HepG2 (cell line): ENCODE measurements around the gene PDGFA. TPM values are rescaled to one million over a fixed set of nuclear protein-coding genes. Genes with fewer than 3 reads are reported as not detected.

ENCODE experiments used
- ATAC-seq: fragments of 200-7000 bp; cut with Tn5 transposase; 3 replicates; pipeline ENCODE4 v1.9.1; 2020; ENCODE audit warnings: mild to moderate bottlenecking, moderate library complexity
- BruUV-seq: library from RNA; stranded (reverse); fragments of 400-500 nt; replicated peaks from 2 replicates; lab custom pipeline; 2021; lab: Mats Ljungman, UMichigan
- CTCF ChIA-PET: fragments of 300-600 bp; formaldehyde crosslinking; extraction: SDS; loops from one replicate; lab custom pipeline; 2021; ENCODE audit warnings: low total read pairs, inconsistent platforms, low intra/inter-chr PET ratio; lab: Yijun Ruan, JAX
- POLR2A ChIA-PET: fragments of 350-600 bp; sonication (Branson Sonifier 250); formaldehyde crosslinking; loops from one replicate; lab custom pipeline; 2020; ENCODE audit warnings: antibody characterized with exemption, inconsistent platforms; lab: Yijun Ruan, JAX
- DNase-seq: peaks from one replicate; pipeline ENCODE4 v3.0.0-alpha.2; 2015; ENCODE audit warnings: low spot score
- FAIRE-seq: peaks from 3 replicates; lab custom pipeline; 2011; peaks lifted over from hg19 to GRCh38; lab: Jason Lieb, UNC
- H2AFZ ChIP-seq: one replicate; pipeline ENCODE4 v1.6.1; 2011; ENCODE audit warnings: low read length, inconsistent platforms
- H3K27ac ChIP-seq: fragments of 300-600 bp; 3 replicates; pipeline ENCODE4 v1.8.0; 2011; ENCODE audit warnings: mixed run types, mild to moderate bottlenecking, mixed read lengths, low read length, inconsistent platforms; ENCODE audit not compliant: insufficient read depth; ENCODE audit errors: extremely low read length
- H3K27me3 ChIP-seq, 2 experiments: fragments of 200-600 bp in 1 of 2; 2 replicates in 1 of 2; 3 replicates in 1 of 2; pipeline versions ENCODE4 v1.6.0 to v1.8.0; 2011; ENCODE audit warnings: low read length in 2 of 2, mild to moderate bottlenecking in 2 of 2, moderate library complexity in 2 of 2, inconsistent platforms in 1 of 2; ENCODE audit not compliant: insufficient read depth in 2 of 2, control insufficient read depth in 1 of 2
- H3K36me3 ChIP-seq, 2 experiments: fragments of 200-600 bp in 1 of 2; replicated peaks in 1 of 2; 2 replicates in 1 of 2; 3 replicates in 1 of 2; pipeline versions ENCODE4 v1.5.1 to v1.8.0; 2011; ENCODE audit warnings: low read length in 2 of 2, inconsistent platforms in 1 of 2; ENCODE audit not compliant: insufficient read depth in 2 of 2, control insufficient read depth in 1 of 2
- H3K4me1 ChIP-seq: 2 replicates; pipeline ENCODE4 v1.5.1; 2012; ENCODE audit warnings: low read length, inconsistent platforms; ENCODE audit not compliant: insufficient read depth
- H3K4me2 ChIP-seq: 2 replicates; pipeline ENCODE4 v1.6.0; 2011; ENCODE audit warnings: low read depth, low read length, inconsistent platforms
- H3K4me3 ChIP-seq, 3 experiments: fragments of 200-600 bp in 1 of 3; sonication (generic), shearing (Covaris generic) in 1 of 3; replicated peaks in 1 of 3; 2 replicates each; pipeline ENCODE4 v1.5.1; 2011 to 2016; ENCODE audit warnings: low read length in 3 of 3, inconsistent platforms in 2 of 3, low read depth in 2 of 3, mild to moderate bottlenecking in 2 of 3, control low read depth in 1 of 3, mixed read lengths in 1 of 3; ENCODE audit not compliant: insufficient read depth in 1 of 3
- H3K79me2 ChIP-seq: one replicate; pipeline ENCODE4 v1.6.1; 2011; ENCODE audit warnings: low read length, inconsistent platforms; ENCODE audit not compliant: insufficient read depth
- H3K9ac ChIP-seq: 2 replicates; pipeline ENCODE4 v1.6.0; 2011; ENCODE audit warnings: mild to moderate bottlenecking, low read depth, low read length, inconsistent platforms; ENCODE audit not compliant: insufficient read depth
- H3K9me3 ChIP-seq: 2 replicates; pipeline ENCODE4 v1.5.1; 2012; ENCODE audit warnings: mild to moderate bottlenecking, low read length
- H4K20me1 ChIP-seq: 2 replicates; pipeline ENCODE4 v1.6.0; 2011; ENCODE audit warnings: inconsistent platforms, mild to moderate bottlenecking, low read length, moderate library complexity; ENCODE audit not compliant: insufficient read depth
- CHCHD3 ChIP-seq: sonication (generic); formaldehyde crosslinking; IDR thresholded peaks from 2 replicates; pipeline ENCODE4 v1.8.0; 2022; ENCODE audit warnings: mild to moderate bottlenecking, missing genetic modification reagents, moderate library complexity
- NCOA1 ChIP-seq: sonication (generic); formaldehyde crosslinking; IDR thresholded peaks from 2 replicates; pipeline ENCODE4 v1.9.0; 2021; ENCODE audit warnings: missing genetic modification reagents
- NFYB ChIP-seq: sonication (generic); formaldehyde crosslinking; IDR thresholded peaks from 2 replicates; pipeline ENCODE4 v1.4.0; 2020; ENCODE audit warnings: missing genetic modification reagents
- NR2F1 ChIP-seq, 2 experiments: fragments of 450-650 bp in 1 of 2; formaldehyde crosslinking in 1 of 2; IDR thresholded peaks; 2 replicates each; pipeline versions ENCODE4 v1.5.0 to v1.6.1; 2016 to 2020; ENCODE audit warnings: mild to moderate bottlenecking in 1 of 2, missing compliant biosample characterization in 1 of 2, missing genetic modification reagents in 1 of 2, moderate library complexity in 1 of 2
- NR2F6 ChIP-seq, 2 experiments: IDR thresholded peaks; 2 replicates each; pipeline ENCODE4 v1.6.1; 2016; ENCODE audit warnings: antibody characterized with exemption in 1 of 2, mild to moderate bottlenecking in 1 of 2
- PPARG ChIP-seq: conservative IDR thresholded peaks from 2 replicates; pipeline ENCODE4 v1.6.1; 2016; ENCODE audit warnings: missing biosample characterization, missing genetic modification reagents
- SETDB1 ChIP-seq: sonication (generic); formaldehyde crosslinking; IDR thresholded peaks from 2 replicates; pipeline ENCODE4 v1.5.1; 2020; ENCODE audit warnings: missing genetic modification reagents, mild to moderate bottlenecking, borderline replicate concordance
- SIX1 ChIP-seq: sonication (generic); formaldehyde crosslinking; IDR thresholded peaks from 2 replicates; pipeline ENCODE4 v1.4.0; 2020; ENCODE audit warnings: missing genetic modification reagents, borderline replicate concordance
- ZFYVE20 ChIP-seq: sonication (generic); formaldehyde crosslinking; IDR thresholded peaks from 2 replicates; pipeline ENCODE4 v1.8.0; 2023; ENCODE audit warnings: low read depth, mild to moderate bottlenecking, moderate library complexity, missing genetic modification reagents, borderline replicate concordance
- ZMYM2 ChIP-seq: sonication (generic); formaldehyde crosslinking; IDR thresholded peaks from 2 replicates; pipeline ENCODE4 v1.8.0; 2022; ENCODE audit warnings: mild to moderate bottlenecking, missing genetic modification reagents
- ZMYM4 ChIP-seq: sonication (generic); formaldehyde crosslinking; IDR thresholded peaks from 2 replicates; pipeline ENCODE4 v1.8.1; 2023; ENCODE audit warnings: mild to moderate bottlenecking, missing genetic modification reagents
- ZNF501 ChIP-seq: sonication (generic); formaldehyde crosslinking; IDR thresholded peaks from 2 replicates; pipeline ENCODE4 v1.5.1; 2020; ENCODE audit warnings: mild to moderate bottlenecking, moderate library complexity, missing genetic modification reagents
- ZNF543 ChIP-seq: sonication (generic); formaldehyde crosslinking; IDR thresholded peaks from 2 replicates; pipeline ENCODE4 v1.4.0; 2020; ENCODE audit warnings: mild to moderate bottlenecking, missing genetic modification reagents
- ZNF546 ChIP-seq: sonication (generic); formaldehyde crosslinking; conservative IDR thresholded peaks from 2 replicates; pipeline ENCODE4 v1.8.1; 2023; ENCODE audit warnings: mild to moderate bottlenecking, missing genetic modification reagents
- WGBS: methylation state at CpG from one replicate; pipeline ENCODE4 v1.1.6; 2017; ENCODE audit warnings: low lambda C conversion rate; 5-methylcytosine and 5-hydroxymethylcytosine counted together
- in situ Hi-C: cut with HindIII; loops from 2 replicates; pipeline ENCODE4 v1.10.0; 2017; ENCODE audit warnings: low pct_unique_long_range_greater_than_20kb; ENCODE audit not compliant: extremely low pct_ligation_motif_present
- intact Hi-C: fragments of 100-400 bp; cut with micrococcal nuclease; formaldehyde crosslinking; loops from one replicate; pipeline ENCODE4 v1.10.0; 2022; ENCODE audit not compliant: unreplicated experiment
- polyA plus RNA-seq, 8 experiments: library from polyadenylated mRNA; depleted of rRNA in 3 of 8; stranded (reverse) in 7 of 8; unstranded in 1 of 8; fragments of >200 nt; fragmentation: Illumina TruSeq in 4 of 8; extraction: Trizol in 4 of 8; gene quantifications; 2 replicates each; pipeline versions ENCODE4 v1.2.1 to v1.2.3, GENCODE V29; 2011 to 2016; ENCODE audit warnings: low read depth in 4 of 8, missing spikeins in 1 of 8, mixed read lengths in 1 of 8; ENCODE audit not compliant: insufficient read depth in 1 of 8
- total RNA-seq, 5 experiments: library from RNA; depleted of rRNA; stranded (reverse); fragments of >200 nt; fragmentation: Illumina TruSeq; extraction: Trizol; gene quantifications; 2 replicates each; pipeline ENCODE4 v1.2.3, GENCODE V29; 2016; ENCODE audit warnings: low read depth in 1 of 5
- TF ChIP-seq, protein P1 (sequence below): sonication (generic); formaldehyde crosslinking; IDR thresholded peaks from 2 replicates; pipeline ENCODE4 v1.5.0; 2020; ENCODE audit warnings: missing genetic modification reagents, mild to moderate bottlenecking, borderline replicate concordance
- TF ChIP-seq, protein P2 (sequence below): sonication (generic); formaldehyde crosslinking; IDR thresholded peaks from 2 replicates; pipeline ENCODE4 v1.5.0; 2020; ENCODE audit warnings: missing genetic modification reagents
- TF ChIP-seq, protein P3 (sequence below): sonication (generic); formaldehyde crosslinking; IDR thresholded peaks from 2 replicates; pipeline ENCODE4 v1.5.1; 2020; ENCODE audit warnings: missing genetic modification reagents, mild to moderate bottlenecking, borderline replicate concordance
- TF ChIP-seq, protein P4 (sequence below): IDR thresholded peaks from 2 replicates; pipeline ENCODE4 v1.6.1; 2012; ENCODE audit warnings: low read depth, low read length, improper control_type of control experiment
- TF ChIP-seq, protein P5 (sequence below): sonication (generic); formaldehyde crosslinking; IDR thresholded peaks from 2 replicates; pipeline ENCODE4 v1.8.0; 2022; ENCODE audit warnings: missing genetic modification reagents, mild to moderate bottlenecking, inconsistent platforms, borderline replicate concordance

Gene PDGFA
- total and polyA plus RNA-seq, 2 of the 13 experiments (the other 11 are each of a cell fraction or from before 2014, with no cell fraction given): 1.5 to 3.4 TPM

DNA sequence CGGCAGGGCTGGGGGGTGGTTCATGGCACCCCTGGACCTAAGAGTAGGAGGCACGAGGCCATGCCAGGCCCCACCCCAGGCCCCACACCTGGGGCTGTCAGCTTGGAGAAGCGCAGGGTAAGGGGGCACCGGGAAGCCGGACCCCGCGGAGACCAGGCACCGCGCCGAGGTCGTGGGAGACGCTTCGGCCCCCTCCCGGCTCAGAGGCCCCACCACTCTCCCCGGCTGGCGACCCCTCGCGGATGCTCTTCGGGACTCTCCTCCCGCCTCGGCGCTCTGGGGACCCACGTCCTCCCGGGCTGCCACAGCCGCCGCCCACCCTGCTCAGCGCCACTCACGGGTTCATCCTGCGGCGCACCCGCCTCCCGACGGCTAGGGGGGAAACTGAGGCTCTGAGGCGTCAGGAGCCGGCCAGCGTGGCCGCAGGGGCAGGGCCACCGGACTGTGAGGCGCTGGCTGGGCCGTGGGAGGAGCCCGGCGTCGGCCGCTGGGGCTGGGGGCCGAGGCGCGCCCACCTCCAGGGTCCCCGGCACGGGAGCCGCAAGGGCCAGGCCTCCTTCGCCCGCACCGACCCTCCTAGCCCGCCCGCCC is 25.9 kb downstream of the PDGFA start:
- no peak for FAIRE-seq
- no TSS peak for BruUV-seq
- DNase-seq: no peak
- H3K4me1 ChIP-seq: peaks cover 37% of the 10 kb centered on the region
- H3K4me2 ChIP-seq: no peak overlapping the region
- 93% methylated on average over 13 of the region's 55 CpGs for WGBS
- H2AFZ ChIP-seq: no peak overlapping the region
- in situ Hi-C loops: no loop called here
- H3K9ac ChIP-seq: no peak overlapping the region
- ChIA-PET POLR2A (no interaction called here), CTCF (no interaction called here)
- ATAC-seq: no peak
- no peaks in the 10 kb centered on the region for H3K9me3 ChIP-seq
- peaks cover 2 to 5% of the 10 kb centered on the region in 2 experiments; a peak in 2 of 5 replicates for H3K27me3 ChIP-seq
- TF ChIP-seq NR2F1 (CRISPR knock-in tag; IDR thresholded peaks at IDR 0.05) (no peak), ZNF501 (CRISPR knock-in tag) (no peak), NCOA1 (no peak), ZFYVE20 (CRISPR knock-in tag) (no peak), ZMYM2 (CRISPR knock-in tag) (no peak), ZNF546 (no peak), SETDB1 (no peak), SIX1 (no peak), CHCHD3 (no peak), NR2F6 (IDR thresholded peaks at IDR 0.05) (no peak), NR2F6 (CRISPR knock-in tag; IDR thresholded peaks at IDR 0.05) (no peak), PPARG (CRISPR knock-in tag) (no peak), ZMYM4 (no peak), ZNF543 (CRISPR knock-in tag) (no peak), NFYB (CRISPR knock-in tag) (no peak)
- TF ChIP-seq, protein P1, sequence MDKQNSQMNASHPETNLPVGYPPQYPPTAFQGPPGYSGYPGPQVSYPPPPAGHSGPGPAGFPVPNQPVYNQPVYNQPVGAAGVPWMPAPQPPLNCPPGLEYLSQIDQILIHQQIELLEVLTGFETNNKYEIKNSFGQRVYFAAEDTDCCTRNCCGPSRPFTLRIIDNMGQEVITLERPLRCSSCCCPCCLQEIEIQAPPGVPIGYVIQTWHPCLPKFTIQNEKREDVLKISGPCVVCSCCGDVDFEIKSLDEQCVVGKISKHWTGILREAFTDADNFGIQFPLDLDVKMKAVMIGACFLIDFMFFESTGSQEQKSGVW: no peak
- TF ChIP-seq, protein P2, sequence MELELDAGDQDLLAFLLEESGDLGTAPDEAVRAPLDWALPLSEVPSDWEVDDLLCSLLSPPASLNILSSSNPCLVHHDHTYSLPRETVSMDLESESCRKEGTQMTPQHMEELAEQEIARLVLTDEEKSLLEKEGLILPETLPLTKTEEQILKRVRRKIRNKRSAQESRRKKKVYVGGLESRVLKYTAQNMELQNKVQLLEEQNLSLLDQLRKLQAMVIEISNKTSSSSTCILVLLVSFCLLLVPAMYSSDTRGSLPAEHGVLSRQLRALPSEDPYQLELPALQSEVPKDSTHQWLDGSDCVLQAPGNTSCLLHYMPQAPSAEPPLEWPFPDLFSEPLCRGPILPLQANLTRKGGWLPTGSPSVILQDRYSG (CRISPR knock-in tag): no peak
- TF ChIP-seq, protein P3, sequence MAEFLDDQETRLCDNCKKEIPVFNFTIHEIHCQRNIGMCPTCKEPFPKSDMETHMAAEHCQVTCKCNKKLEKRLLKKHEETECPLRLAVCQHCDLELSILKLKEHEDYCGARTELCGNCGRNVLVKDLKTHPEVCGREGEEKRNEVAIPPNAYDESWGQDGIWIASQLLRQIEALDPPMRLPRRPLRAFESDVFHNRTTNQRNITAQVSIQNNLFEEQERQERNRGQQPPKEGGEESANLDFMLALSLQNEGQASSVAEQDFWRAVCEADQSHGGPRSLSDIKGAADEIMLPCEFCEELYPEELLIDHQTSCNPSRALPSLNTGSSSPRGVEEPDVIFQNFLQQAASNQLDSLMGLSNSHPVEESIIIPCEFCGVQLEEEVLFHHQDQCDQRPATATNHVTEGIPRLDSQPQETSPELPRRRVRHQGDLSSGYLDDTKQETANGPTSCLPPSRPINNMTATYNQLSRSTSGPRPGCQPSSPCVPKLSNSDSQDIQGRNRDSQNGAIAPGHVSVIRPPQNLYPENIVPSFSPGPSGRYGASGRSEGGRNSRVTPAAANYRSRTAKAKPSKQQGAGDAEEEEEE (CRISPR knock-in tag): no peak
- TF ChIP-seq, protein P4, sequence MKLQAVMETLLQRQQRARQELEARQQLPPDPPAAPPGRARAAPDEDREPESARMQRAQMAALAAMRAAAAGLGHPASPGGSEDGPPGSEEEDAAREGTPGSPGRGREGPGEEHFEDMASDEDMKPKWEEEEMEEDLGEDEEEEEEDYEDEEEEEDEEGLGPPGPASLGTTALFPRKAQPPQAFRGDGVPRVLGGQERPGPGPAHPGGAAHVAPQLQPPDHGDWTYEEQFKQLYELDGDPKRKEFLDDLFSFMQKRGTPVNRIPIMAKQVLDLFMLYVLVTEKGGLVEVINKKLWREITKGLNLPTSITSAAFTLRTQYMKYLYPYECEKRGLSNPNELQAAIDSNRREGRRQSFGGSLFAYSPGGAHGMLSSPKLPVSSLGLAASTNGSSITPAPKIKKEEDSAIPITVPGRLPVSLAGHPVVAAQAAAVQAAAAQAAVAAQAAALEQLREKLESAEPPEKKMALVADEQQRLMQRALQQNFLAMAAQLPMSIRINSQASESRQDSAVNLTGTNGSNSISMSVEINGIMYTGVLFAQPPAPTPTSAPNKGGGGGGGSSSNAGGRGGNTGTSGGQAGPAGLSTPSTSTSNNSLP: no peak
- TF ChIP-seq, protein P5, sequence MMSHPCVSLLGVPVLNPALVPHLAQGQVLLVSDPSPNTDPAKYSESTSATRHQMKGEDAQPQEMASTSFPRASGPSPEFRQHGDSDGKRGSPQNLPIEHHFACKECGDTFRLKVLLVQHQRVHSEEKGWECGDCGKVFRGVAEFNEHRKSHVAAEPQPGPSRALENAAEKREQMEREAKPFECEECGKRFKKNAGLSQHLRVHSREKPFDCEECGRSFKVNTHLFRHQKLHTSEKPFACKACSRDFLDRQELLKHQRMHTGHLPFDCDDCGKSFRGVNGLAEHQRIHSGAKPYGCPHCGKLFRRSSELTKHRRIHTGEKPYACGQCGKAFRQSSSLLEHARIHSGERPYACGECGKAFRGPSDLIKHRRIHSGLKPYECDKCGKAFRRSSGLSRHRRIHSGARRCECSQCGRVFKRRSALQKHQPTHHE (CRISPR knock-in tag): no peak
- H3K36me3 ChIP-seq: no peaks in the 10 kb centered on the region
- no peaks in the 10 kb centered on the region for H3K79me2 ChIP-seq
- H4K20me1 ChIP-seq: no peaks in the 10 kb centered on the region
- no peak overlapping the region for H3K4me3 ChIP-seq
- intact Hi-C loops: no loop called here
- H3K27ac ChIP-seq: no peak overlapping the region
